ENCODE data around the gene TCEANC2. TPM values are rescaled to one million over a fixed set of nuclear protein-coding genes. Genes with fewer than 3 reads are reported as not detected.

The TCEANC2 gene
- total and polyA plus RNA-seq, 2 of the 4 experiments (the other 2 are of a cell fraction) = 2.4 to 3.2 TPM

- ATAC-seq (ENCODE audit: low read depth) (no peak), DNase-seq (no peak)
- 47% methylated on average over 3 of the region's 4 CpGs; no CpG with 5 or more reads in 1 of the 2 experiments for WGBS, 2 experiments (ENCODE audit: extremely low coverage in 2 of 2, insufficient read length in 1 of 2)
- no peak overlapping the region for H3K18ac ChIP-seq (ENCODE audit: low read depth, low read length)
- H3K36me3 ChIP-seq (ENCODE audit: control insufficient read depth, insufficient read depth, low read length) = no peaks in the 10 kb centered on the region
- H3K9me1 ChIP-seq (ENCODE audit: insufficient read depth, low read length) = peaks cover 3% of the 10 kb centered on the region; the same call in 1 of the 2 replicates
- H3K23ac ChIP-seq (ENCODE audit: low read depth, low read length) = no peak overlapping the region
- TF ChIP-seq SMC3 (IDR thresholded peaks at IDR 0.05; ENCODE audit: low read depth, low read length) (no peak), MAFK (IDR thresholded peaks at IDR 0.05; ENCODE audit: low read depth, low read length) (no peak), RFX5 (IDR thresholded peaks at IDR 0.05; ENCODE audit: low read depth, low read length) (no peak), POLR2A (IDR thresholded peaks at IDR 0.05; ENCODE audit: low read depth, low read length) (no peak), FOS (IDR thresholded peaks at IDR 0.05; ENCODE audit: low read depth, low read length) (no peak), CTCF (conservative IDR thresholded peaks at IDR 0.05; ENCODE audit: low read depth, low read length) (no peak), CEBPB (IDR thresholded peaks at IDR 0.05; ENCODE audit: low read depth, low read length) (no peak), BHLHE40 (IDR thresholded peaks at IDR 0.05; ENCODE audit: low read depth, low read length) (no peak), MXI1 (IDR thresholded peaks at IDR 0.05; ENCODE audit: borderline replicate concordance, low read depth, low read length) (no peak), CHD1 (IDR thresholded peaks at IDR 0.05; ENCODE audit: low read depth, low read length) (no peak), USF2 (IDR thresholded peaks at IDR 0.05; ENCODE audit: low read depth, low read length) (no peak), NFE2L2 (IDR thresholded peaks at IDR 0.05; ENCODE audit: low read depth, low read length) (no peak), RCOR1 (IDR thresholded peaks at IDR 0.05; ENCODE audit: insufficient replicate concordance, low read length) (no peak), ELK1 (IDR thresholded peaks at IDR 0.05; ENCODE audit: borderline replicate concordance, low read depth, low read length) (no peak), RAD21 (IDR thresholded peaks at IDR 0.05; ENCODE audit: low read length) (no peak), MAZ (IDR thresholded peaks at IDR 0.05; ENCODE audit: borderline replicate concordance, low read depth, low read length) (no peak)
- H2BK120ac ChIP-seq (ENCODE audit: low read depth, low read length) = no peak overlapping the region
- no peaks in the 10 kb centered on the region for H4K20me1 ChIP-seq (ENCODE audit: insufficient read depth, low read length)
- dilution Hi-C loops (cut with HindIII; ENCODE audit: low sequenced_read_pairs, unreplicated experiment) = no loop called here
- intact Hi-C loops (cut with micrococcal nuclease) = no loop called here
- no peaks in the 10 kb centered on the region for H3K79me1 ChIP-seq (ENCODE audit: low read depth in 1 of 2, low read length in 2 of 2)
- H2BK20ac ChIP-seq (ENCODE audit: low read depth, low read length) = no peak overlapping the region
- H4K5ac ChIP-seq (ENCODE audit: low read depth, low read length) = no peak overlapping the region
- no peak overlapping the region for H3K4ac ChIP-seq (ENCODE audit: low read depth, low read length)
- no peak overlapping the region for H2BK15ac ChIP-seq (ENCODE audit: low read depth, low read length)
- H3K9me3 ChIP-seq (ENCODE audit: control insufficient read depth, insufficient read depth, low read length) = peaks cover 2% of the 10 kb centered on the region; the same call in 1 of the 2 replicates
- H3K4me3 ChIP-seq (ENCODE audit: insufficient read depth, low read depth, low read length) = no peak overlapping the region
- H2BK5ac ChIP-seq (ENCODE audit: low read depth, low read length, poor library complexity, severe bottlenecking) = no peak overlapping the region
- H3K27ac ChIP-seq (ENCODE audit: insufficient read depth, low read length) = no peak overlapping the region
- in situ Hi-C loops (cut with MboI; ENCODE audit: low sequenced_read_pairs) = no loop called here
- no TSS peak for BruUV-seq (replicated peaks)
- H2AK9ac ChIP-seq (replicated peaks; ENCODE audit: low read depth, low read length, poor library complexity) = no peak overlapping the region
- H4K8ac ChIP-seq (ENCODE audit: low read depth in 2 of 2, low read length in 2 of 2) = no peak overlapping the region
- H3K27me3 ChIP-seq (ENCODE audit: control insufficient read depth, insufficient read depth, low read length) = peaks cover 61% of the 10 kb centered on the region
- ChIA-PET CTCF (no interaction called here), POLR2A (ENCODE audit: unreplicated experiment) (no interaction called here)
- no peak overlapping the region for H3K56ac ChIP-seq (ENCODE audit: extremely low read depth, insufficient read depth, low read length)
- no peak overlapping the region for H2AK5ac ChIP-seq (ENCODE audit: low read depth, low read length)
- no peak overlapping the region for H3K9ac ChIP-seq (ENCODE audit: low read depth, low read length)
- H2AFZ ChIP-seq (replicated peaks; ENCODE audit: low read length, poor library complexity) = no peak overlapping the region
- no peak overlapping the region for H4K91ac ChIP-seq (ENCODE audit: insufficient read depth, low read depth, low read length)
- H3K4me1 ChIP-seq (ENCODE audit: control insufficient read depth, insufficient read depth, low read length) = no peaks in the 10 kb centered on the region
- H3K14ac ChIP-seq (replicated peaks; ENCODE audit: low read depth, low read length) = no peak overlapping the region
- no peak overlapping the region for H3K4me2 ChIP-seq (ENCODE audit: low read depth, low read length)
These were observed 46.9 kb upstream of the TCEANC2 start for GRCh38 chr1:54006508-54006907.
